ENCODE measurements around the gene IL2. TPM values are rescaled to one million over a fixed set of nuclear protein-coding genes. Genes with fewer than 3 reads are reported as not detected.

Gene IL2
- total RNA-seq, 4 donors from 2014 or later = not detected

DNA sequence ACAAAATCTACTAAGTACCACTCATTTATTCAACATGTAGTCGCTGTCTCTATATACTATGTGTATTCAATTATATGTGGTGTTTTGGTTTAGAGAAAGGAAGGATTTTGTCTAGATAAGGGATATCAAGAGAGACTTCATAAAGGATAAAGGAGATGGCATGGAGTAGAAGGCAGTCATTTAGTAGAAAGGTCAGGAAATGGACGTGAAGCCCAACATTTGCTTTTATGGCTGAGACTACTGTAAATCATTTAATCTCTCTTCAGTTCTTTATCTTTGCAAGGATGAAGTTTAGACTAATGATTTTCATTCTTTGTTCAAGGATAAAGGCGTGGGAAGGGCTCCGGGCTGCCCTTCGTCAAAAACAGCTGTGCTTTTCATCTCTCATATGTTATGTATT lies 25.2 kb downstream of the IL2 start:
- H3K4me3 ChIP-seq = no peak overlapping the region
- H3K36me3 ChIP-seq = no peaks in the 10 kb centered on the region
- H3K27ac ChIP-seq = no peak overlapping the region
- H3K27me3 ChIP-seq = no peaks in the 10 kb centered on the region
- DNase-seq = no peak
- intact Hi-C loops (cut with DNase I; ENCODE audit: low total_unique reads) = no loop called here
- H3K9me3 ChIP-seq = no peaks in the 10 kb centered on the region
- TF ChIP-seq POLR2A (IDR thresholded peaks at IDR 0.05) = no peak
- TF ChIP-seq, protein P1, sequence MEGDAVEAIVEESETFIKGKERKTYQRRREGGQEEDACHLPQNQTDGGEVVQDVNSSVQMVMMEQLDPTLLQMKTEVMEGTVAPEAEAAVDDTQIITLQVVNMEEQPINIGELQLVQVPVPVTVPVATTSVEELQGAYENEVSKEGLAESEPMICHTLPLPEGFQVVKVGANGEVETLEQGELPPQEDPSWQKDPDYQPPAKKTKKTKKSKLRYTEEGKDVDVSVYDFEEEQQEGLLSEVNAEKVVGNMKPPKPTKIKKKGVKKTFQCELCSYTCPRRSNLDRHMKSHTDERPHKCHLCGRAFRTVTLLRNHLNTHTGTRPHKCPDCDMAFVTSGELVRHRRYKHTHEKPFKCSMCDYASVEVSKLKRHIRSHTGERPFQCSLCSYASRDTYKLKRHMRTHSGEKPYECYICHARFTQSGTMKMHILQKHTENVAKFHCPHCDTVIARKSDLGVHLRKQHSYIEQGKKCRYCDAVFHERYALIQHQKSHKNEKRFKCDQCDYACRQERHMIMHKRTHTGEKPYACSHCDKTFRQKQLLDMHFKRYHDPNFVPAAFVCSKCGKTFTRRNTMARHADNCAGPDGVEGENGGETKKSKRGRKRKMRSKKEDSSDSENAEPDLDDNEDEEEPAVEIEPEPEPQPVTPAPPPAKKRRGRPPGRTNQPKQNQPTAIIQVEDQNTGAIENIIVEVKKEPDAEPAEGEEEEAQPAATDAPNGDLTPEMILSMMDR (IDR thresholded peaks at IDR 0.05) = no peak
- H3K4me1 ChIP-seq = no peaks in the 10 kb centered on the region

DNA sequence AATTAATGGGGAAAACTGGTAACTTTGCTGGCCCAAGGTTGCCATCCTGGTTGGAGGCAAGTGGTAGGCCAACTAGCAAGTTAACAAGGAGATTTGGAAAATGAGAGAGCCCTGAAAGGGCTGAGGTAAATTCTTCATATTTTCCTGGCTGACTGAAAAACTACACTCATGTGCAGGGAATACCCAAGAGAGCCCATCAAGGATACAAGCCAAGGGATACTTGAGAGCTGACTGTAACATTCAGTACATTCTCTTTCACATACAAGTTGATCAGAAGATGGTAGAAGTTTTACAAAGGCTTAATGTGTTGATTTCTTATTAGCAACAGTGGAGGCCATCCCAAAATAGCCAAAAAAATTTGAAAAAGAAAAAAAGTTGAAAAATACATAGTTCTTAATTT lies 33.3 kb downstream of the IL2 start:
- H3K27ac ChIP-seq = no peak overlapping the region
- no peak overlapping the region for H3K4me3 ChIP-seq
- intact Hi-C loops (cut with DNase I; ENCODE audit: low total_unique reads) = no loop called here

DNA sequence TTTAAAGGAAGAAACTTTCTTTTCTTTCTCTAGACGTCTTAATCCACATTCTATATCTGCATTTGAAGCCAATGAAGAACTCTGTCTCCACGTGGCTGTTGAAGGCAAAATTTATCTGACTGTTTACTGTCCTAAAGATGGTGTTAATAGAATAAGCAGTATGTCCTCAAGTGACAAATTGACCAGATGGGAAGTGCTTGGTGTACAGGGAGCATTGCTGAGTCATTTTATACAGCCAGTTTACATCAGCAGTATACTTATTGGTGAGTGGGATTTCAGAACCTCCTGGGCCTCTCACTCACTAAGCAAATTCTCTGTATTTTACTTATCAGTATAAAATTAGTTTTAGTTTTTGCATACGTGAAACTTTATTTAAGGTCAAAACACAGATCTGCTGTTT lies 44.0 kb downstream of the IL2 start:
- H3K4me1 ChIP-seq = no peaks in the 10 kb centered on the region
- no peaks in the 10 kb centered on the region for H3K36me3 ChIP-seq
- intact Hi-C loops (cut with DNase I; ENCODE audit: low total_unique reads) = no loop called here
- no peak overlapping the region for H3K4me3 ChIP-seq
- TF ChIP-seq POLR2A (IDR thresholded peaks at IDR 0.05) = no peak
- TF ChIP-seq, protein P1 (IDR thresholded peaks at IDR 0.05) = no peak
- H3K27ac ChIP-seq = no peak overlapping the region
- H3K27me3 ChIP-seq = no peaks in the 10 kb centered on the region
- DNase-seq = no peak
- H3K9me3 ChIP-seq = no peaks in the 10 kb centered on the region

More for the DNA sequence above, 33.3 kb downstream of the IL2 start:
- no peaks in the 10 kb centered on the region for H3K4me1 ChIP-seq
- H3K9me3 ChIP-seq = no peaks in the 10 kb centered on the region
- H3K27me3 ChIP-seq = no peaks in the 10 kb centered on the region
- H3K36me3 ChIP-seq = no peaks in the 10 kb centered on the region
- DNase-seq = no peak
- TF ChIP-seq, protein P1 (IDR thresholded peaks at IDR 0.05) = no peak
- TF ChIP-seq POLR2A (IDR thresholded peaks at IDR 0.05) = no peak

DNA sequence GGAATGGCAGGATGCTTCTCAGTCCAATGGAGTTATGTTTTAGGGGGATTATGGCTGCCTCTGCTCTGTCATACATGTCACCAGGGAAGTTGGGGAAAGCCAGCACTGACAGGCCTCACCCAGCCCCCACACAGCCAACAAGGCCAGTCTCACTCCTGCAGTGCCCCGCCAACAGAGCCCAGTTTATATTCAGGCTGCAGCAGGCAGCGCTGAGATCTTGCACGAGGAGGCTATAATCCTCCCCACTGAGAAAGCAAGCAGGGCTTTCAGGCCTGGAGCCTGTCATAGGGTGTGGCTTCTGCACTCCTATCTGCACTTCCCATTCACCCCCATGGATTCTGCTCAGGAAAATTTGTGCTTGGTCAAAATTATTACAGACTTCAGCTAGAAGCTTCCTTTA lies 52.7 kb downstream of the IL2 start:
- intact Hi-C loops (cut with DNase I; ENCODE audit: low total_unique reads) = no loop called here
- DNase-seq = no peak
- H3K36me3 ChIP-seq = no peaks in the 10 kb centered on the region
- H3K27ac ChIP-seq = no peak overlapping the region
- TF ChIP-seq POLR2A (IDR thresholded peaks at IDR 0.05) = no peak
- TF ChIP-seq, protein P1 (IDR thresholded peaks at IDR 0.05) = no peak
- no peaks in the 10 kb centered on the region for H3K4me1 ChIP-seq
- H3K4me3 ChIP-seq = no peak overlapping the region
- no peaks in the 10 kb centered on the region for H3K27me3 ChIP-seq
- no peaks in the 10 kb centered on the region for H3K9me3 ChIP-seq

Other genes with a start within 250 kb of the IL2 start
- gene ADAD1, start 77.7 kb downstream of the IL2 start, total RNA-seq = under 1 TPM in 1 of 4 donors, not detected in 3; 0.55 TPM
- not detected for gene IL21, start 164.3 kb upstream of the IL2 start, total RNA-seq

All from uterus (tissue), 4 donors.